Type B pancreatic cell (in vitro differentiated cells): ENCODE results near the gene DNAH9. TPM values are rescaled to one million over a fixed set of nuclear protein-coding genes. Genes with fewer than 3 reads are reported as not detected.

Experiments used
- DNase-seq: peaks from one replicate; pipeline ENCODE4 v3.0.0; 2021; ENCODE audit warnings: mixed read lengths; ENCODE audit not compliant: unreplicated experiment; ENCODE audit errors: extremely low spot score
- H3K27ac Mint-ChIP-seq: 2 replicates; pipeline ENCODE4 v1.8.0; 2021; ENCODE audit warnings: mild to moderate bottlenecking, mixed read lengths
- H3K27me3 Mint-ChIP-seq: 2 replicates; pipeline ENCODE4 v1.8.0; 2021; ENCODE audit warnings: mixed read lengths
- H3K36me3 Mint-ChIP-seq: 2 replicates; pipeline ENCODE4 v1.8.0; 2021; ENCODE audit warnings: mixed read lengths
- H3K4me1 Mint-ChIP-seq: one replicate; pipeline ENCODE4 v1.8.0; 2021; ENCODE audit warnings: mixed read lengths; ENCODE audit not compliant: unreplicated experiment
- H3K4me3 Mint-ChIP-seq: 2 replicates; pipeline ENCODE4 v1.8.0; 2021; ENCODE audit warnings: mild to moderate bottlenecking, mixed read lengths
- H3K9me3 Mint-ChIP-seq: 2 replicates; pipeline ENCODE4 v1.8.0; 2021; ENCODE audit warnings: mixed read lengths
- total RNA-seq: library from RNA; stranded (reverse); gene quantifications from 2 replicates; pipeline ENCODE4 v1.2.1, GENCODE V29; 2021; ENCODE audit warnings: low replicate concordance
- TF ChIP-seq, protein P1 (sequence below): fragments of 200-600 bp; sonication (generic); conservative IDR thresholded peaks from 2 replicates; pipeline ENCODE4 v1.5.0; 2021; ENCODE audit warnings: antibody characterized with exemption, mild to moderate bottlenecking

The DNAH9 gene
- total RNA-seq, 1 donor from 2014 or later = 6.2 TPM

DNA sequence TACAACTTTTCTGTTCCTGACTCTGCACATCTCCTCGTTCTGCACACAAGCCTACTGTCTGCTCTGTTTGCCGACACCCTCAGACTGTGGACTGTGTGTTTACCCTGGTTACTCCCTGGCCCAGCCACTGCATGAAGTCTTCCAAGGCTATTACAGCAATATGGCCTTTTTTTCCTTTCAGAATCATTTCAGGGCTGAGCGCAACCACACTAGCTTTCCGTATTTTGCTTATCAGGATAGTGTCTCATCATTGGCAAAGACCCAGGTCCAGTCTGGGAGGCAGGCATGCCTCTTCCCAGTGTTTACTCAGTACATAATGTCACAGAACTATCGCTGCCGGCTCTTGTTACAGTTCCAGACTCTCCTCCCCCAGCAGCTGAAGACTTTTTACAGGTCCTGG lies 10.1 kb downstream of the DNAH9 start:
- DNase-seq = no peak
- TF ChIP-seq, protein P1, sequence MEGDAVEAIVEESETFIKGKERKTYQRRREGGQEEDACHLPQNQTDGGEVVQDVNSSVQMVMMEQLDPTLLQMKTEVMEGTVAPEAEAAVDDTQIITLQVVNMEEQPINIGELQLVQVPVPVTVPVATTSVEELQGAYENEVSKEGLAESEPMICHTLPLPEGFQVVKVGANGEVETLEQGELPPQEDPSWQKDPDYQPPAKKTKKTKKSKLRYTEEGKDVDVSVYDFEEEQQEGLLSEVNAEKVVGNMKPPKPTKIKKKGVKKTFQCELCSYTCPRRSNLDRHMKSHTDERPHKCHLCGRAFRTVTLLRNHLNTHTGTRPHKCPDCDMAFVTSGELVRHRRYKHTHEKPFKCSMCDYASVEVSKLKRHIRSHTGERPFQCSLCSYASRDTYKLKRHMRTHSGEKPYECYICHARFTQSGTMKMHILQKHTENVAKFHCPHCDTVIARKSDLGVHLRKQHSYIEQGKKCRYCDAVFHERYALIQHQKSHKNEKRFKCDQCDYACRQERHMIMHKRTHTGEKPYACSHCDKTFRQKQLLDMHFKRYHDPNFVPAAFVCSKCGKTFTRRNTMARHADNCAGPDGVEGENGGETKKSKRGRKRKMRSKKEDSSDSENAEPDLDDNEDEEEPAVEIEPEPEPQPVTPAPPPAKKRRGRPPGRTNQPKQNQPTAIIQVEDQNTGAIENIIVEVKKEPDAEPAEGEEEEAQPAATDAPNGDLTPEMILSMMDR = no peak
- Mint-ChIP-seq H3K27me3 (no peaks in the 10 kb centered on the region), H3K4me3 (peak overlapping the region; percentile 46), H3K9me3 (no peaks in the 10 kb centered on the region), H3K4me1 (peaks cover 13% of the 10 kb centered on the region), H3K36me3 (no peaks in the 10 kb centered on the region), H3K27ac (peak overlapping the region; percentile 61)

DNA sequence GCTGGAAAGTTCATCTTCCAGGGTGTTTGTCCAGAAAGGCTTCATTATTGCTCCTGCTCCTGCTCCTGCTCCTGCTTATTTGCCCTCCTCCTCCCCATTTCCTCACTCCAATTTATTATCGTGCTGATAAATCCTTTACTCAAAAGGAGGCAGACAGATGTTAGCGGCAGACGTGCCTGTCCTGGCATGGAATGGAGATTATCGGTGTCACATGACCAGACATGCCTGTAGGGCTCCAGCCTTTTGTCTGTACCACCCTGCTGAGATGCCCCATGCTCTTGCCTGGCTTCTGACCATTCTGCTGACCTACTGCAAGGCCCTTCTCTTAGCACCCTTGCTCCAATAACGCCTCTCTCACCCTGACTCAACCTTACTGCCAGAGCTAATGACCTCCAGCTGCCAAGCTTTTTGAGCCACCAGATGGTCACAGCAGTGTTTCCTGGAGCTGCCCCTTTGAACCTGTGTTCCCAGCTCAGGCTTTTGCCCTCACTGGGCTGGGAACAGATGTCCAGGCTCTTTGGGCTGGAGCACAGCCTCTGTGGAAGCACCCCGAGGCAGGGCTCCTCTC lies 12.8 kb downstream of the DNAH9 start:
- Mint-ChIP-seq H3K36me3 (no peaks in the 10 kb centered on the region), H3K27me3 (no peaks in the 10 kb centered on the region), H3K27ac (no peak overlapping the region), H3K4me1 (peaks cover 13% of the 10 kb centered on the region), H3K9me3 (no peaks in the 10 kb centered on the region), H3K4me3 (no peak overlapping the region)
- DNase-seq = no peak
- TF ChIP-seq, protein P1 = no peak

DNA sequence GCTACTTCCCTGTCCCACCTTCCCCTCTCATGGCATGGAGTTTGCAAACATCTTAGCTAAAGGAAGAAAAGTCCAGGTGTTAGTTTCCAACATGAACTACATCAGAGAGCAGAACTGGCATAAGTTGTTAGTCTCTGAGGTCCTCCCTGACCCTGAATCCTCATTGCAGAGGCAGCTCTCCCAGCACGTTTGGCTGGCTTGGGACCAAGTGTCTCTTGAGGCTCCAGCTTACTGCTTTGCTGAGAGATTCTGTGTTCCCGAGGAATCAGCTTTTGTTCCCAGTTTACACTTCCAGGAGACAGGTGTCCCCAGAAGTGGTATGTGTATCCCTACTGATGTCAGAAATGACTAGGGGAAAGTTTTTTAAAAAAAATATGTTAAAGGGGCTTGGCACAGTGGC lies 14.7 kb downstream of the DNAH9 start:
- no peaks in the 10 kb centered on the region for H3K9me3 Mint-ChIP-seq
- no peak overlapping the region for H3K27ac Mint-ChIP-seq
- H3K4me3 Mint-ChIP-seq = no peak overlapping the region
- no peak for DNase-seq
- TF ChIP-seq, protein P1 = no peak
- no peaks in the 10 kb centered on the region for H3K27me3 Mint-ChIP-seq
- peaks cover 12% of the 10 kb centered on the region for H3K4me1 Mint-ChIP-seq
- no peaks in the 10 kb centered on the region for H3K36me3 Mint-ChIP-seq

DNA sequence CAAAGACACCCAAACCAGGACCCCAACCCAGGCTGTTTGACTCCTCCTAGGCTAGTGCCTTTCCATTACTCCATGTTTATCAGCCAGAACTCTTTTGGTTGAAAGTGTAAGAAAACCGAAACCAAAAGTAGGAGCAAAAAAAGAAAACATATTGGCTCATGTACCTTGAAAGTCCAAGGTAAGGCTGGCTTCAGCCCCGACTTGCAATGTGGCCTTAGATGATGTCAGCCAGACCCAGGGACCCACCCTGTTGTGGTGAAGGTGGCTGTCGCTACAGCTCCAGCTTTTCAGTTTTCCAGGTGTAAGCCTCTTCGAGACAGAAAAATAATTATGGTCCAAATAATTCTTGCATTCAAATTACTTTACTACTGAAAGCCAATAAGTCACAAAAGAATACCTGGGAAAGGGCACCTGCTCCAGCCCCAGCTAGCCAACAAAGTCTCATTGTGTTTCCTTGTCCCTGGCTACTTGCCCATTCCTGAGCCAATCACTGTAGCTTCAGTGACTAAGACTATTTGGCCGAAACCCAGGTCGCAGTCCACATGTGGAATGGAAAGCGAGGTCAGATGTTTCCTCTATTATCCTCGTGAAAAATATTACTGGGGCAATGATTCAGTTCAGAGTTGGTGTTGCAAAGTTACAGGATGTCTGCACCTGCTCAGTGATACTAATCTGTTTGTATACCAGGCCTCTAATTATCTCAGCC lies 20.7 kb downstream of the DNAH9 start:
- H3K9me3 Mint-ChIP-seq = no peaks in the 10 kb centered on the region
- H3K4me3 Mint-ChIP-seq = no peak overlapping the region
- H3K4me1 Mint-ChIP-seq = no peaks in the 10 kb centered on the region
- TF ChIP-seq, protein P1 = no peak
- DNase-seq = no peak
- H3K27ac Mint-ChIP-seq = no peak overlapping the region
- H3K27me3 Mint-ChIP-seq = peaks cover 3% of the 10 kb centered on the region
- no peaks in the 10 kb centered on the region for H3K36me3 Mint-ChIP-seq

DNA sequence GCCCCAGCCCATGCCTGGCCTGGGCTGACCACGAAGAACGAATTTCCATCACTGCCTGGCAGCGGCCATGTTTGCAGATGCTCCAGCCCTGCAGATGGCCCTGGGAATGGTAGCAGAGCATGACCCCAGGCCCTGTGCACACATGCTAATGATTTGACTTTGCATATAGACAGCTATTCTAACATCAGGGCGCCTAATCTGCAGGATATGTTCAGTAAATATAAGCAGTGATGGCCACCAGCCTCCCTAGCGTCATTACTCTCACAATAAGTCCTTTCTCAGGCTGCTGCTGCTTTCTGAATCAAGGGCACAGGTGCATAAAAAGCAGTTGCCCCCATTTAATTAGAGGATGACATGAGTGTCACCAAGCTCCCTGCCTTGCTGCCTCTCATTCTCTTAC lies 24.2 kb downstream of the DNAH9 start:
- no peaks in the 10 kb centered on the region for H3K36me3 Mint-ChIP-seq
- H3K9me3 Mint-ChIP-seq = no peaks in the 10 kb centered on the region
- H3K4me3 Mint-ChIP-seq = no peak overlapping the region
- TF ChIP-seq, protein P1 = no peak
- no peaks in the 10 kb centered on the region for H3K4me1 Mint-ChIP-seq
- no peak overlapping the region for H3K27ac Mint-ChIP-seq
- H3K27me3 Mint-ChIP-seq = peaks cover 14% of the 10 kb centered on the region
- DNase-seq = no peak
